ENCODE results near the gene QSOX2.

GRCh38 chr9:136189394-136190236 lies 56.0 kb downstream of the QSOX2 start:
- no peak for TF ChIP-seq CTCF (IDR thresholded peaks at IDR 0.05; ENCODE audit: low read length)
- TF ChIP-seq EZH2 (IDR thresholded peaks at IDR 0.05; ENCODE audit: borderline replicate concordance, low read length): no peak
